ENCODE data around the gene IFIT1B.
"Not testable (repeated sequence)": the region's sequence is repeated elsewhere in the genome, so short reads cannot be mapped to it uniquely, and the experiment has no call there.

Gene IFIT1B

DNA sequence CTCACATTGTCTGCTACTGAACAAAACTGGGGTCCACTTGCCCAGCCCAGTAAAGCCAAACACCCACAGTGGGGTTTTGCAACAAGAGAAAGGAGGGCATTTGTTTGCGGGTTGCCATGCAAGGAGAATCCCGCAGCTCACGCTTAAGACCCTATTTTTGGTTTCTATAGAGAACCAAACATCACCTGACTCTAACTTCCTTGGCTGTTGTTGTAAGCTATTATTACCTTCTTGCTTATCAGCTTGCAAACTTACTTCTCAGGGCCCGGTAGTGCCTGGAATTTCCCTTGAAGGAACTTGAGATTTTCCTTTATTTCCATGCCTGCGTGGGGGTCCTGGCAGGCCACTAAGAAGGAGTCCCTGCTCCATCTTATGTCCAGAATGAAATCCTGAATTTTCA lies 29.4 kb upstream of the IFIT1B start:
- TF ChIP-seq, protein P1, sequence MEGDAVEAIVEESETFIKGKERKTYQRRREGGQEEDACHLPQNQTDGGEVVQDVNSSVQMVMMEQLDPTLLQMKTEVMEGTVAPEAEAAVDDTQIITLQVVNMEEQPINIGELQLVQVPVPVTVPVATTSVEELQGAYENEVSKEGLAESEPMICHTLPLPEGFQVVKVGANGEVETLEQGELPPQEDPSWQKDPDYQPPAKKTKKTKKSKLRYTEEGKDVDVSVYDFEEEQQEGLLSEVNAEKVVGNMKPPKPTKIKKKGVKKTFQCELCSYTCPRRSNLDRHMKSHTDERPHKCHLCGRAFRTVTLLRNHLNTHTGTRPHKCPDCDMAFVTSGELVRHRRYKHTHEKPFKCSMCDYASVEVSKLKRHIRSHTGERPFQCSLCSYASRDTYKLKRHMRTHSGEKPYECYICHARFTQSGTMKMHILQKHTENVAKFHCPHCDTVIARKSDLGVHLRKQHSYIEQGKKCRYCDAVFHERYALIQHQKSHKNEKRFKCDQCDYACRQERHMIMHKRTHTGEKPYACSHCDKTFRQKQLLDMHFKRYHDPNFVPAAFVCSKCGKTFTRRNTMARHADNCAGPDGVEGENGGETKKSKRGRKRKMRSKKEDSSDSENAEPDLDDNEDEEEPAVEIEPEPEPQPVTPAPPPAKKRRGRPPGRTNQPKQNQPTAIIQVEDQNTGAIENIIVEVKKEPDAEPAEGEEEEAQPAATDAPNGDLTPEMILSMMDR (IDR thresholded peaks at IDR 0.05; ENCODE audit: borderline replicate concordance, control extremely low read depth, extremely low read depth, insufficient read depth, missing control alignments) = no peak
- DNase-seq (ENCODE audit: low spot score) = no peak
- in situ Hi-C loops (cut with MboI; ENCODE audit: low sequenced_read_pairs, unreplicated experiment) = no loop called here

DNA sequence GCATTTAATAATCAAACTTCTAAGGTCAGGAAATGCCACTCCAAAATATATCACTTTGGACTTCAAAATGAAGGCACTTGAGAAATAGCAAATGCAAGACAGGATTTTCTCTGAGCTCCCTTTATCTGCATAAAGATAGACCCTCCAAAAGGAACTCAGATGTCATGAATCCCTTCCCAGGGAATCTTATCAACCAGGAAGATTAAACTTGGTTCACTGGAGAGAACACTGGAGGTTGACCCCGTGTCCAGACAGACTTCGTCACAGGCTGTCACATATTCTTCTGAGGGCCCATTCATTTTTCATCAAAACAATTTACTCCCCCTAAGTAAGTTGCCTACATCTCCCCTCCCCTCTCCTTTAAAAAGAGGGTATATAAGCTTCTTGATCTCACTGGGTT lies 28.9 kb upstream of the IFIT1B start:
- in situ Hi-C loops (cut with MboI; ENCODE audit: low sequenced_read_pairs, unreplicated experiment) = no loop called here
- TF ChIP-seq, protein P1 (IDR thresholded peaks at IDR 0.05; ENCODE audit: borderline replicate concordance, control extremely low read depth, extremely low read depth, insufficient read depth, missing control alignments) = no peak
- DNase-seq (ENCODE audit: low spot score) = no peak

DNA sequence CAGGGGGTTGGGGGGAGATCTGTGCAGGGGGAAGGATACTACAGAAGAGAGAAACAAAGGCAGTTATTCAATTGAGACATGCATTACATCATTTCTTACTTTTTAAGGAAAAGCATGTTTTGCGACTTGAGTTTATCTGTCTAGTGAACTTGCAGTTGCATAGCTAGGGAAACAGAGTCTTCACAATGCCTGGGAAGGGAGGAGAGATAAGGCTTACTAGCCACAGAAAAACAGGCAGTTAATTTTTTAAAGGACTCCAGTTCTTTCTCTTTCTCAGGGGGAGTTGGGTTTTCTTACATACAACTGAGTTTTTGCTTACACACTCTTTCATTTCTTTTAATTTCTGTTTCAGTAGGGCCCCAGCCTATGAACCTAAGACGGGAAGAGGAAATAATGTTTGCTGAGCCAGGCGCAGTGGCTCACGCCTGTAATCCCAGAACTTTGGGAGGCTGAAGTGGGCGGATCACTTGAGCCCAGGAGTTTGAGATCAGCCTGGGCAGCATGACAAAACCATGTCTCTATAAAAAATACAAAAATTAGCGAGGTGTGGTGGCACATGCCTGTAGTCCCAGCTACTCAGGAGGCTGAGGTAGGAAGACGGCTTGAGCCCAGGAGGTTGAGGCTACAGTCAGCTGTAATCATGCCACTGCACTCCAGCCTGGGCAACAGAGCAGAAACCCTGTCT lies 27.1 kb upstream of the IFIT1B start:
- DNase-seq (ENCODE audit: low spot score); in situ Hi-C loops (cut with MboI; ENCODE audit: low sequenced_read_pairs, unreplicated experiment): not testable (repeated sequence)

DNA sequence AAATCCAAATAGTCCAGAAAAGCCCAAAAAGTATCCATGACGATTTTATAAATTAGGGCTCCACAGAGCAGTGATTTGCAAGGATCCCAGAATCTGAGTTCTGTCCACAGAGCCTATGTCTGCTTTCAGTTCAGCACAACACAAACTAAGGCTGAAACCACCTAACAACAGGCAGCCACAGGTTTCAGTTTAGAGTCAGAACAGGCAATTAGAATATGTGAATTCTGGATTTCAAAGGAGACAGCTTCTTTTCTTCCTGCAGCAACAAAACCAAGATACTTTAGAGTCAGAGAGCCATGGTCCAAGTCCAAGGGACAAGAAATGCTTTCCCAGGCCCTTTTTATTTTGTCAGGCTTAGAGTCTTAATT lies 26.5 kb upstream of the IFIT1B start:
- TF ChIP-seq, protein P1 (IDR thresholded peaks at IDR 0.05; ENCODE audit: borderline replicate concordance, control extremely low read depth, extremely low read depth, insufficient read depth, missing control alignments) = no peak
- in situ Hi-C loops (cut with MboI; ENCODE audit: low sequenced_read_pairs, unreplicated experiment) = no loop called here
- DNase-seq (ENCODE audit: low spot score) = peak; percentile 54

DNA sequence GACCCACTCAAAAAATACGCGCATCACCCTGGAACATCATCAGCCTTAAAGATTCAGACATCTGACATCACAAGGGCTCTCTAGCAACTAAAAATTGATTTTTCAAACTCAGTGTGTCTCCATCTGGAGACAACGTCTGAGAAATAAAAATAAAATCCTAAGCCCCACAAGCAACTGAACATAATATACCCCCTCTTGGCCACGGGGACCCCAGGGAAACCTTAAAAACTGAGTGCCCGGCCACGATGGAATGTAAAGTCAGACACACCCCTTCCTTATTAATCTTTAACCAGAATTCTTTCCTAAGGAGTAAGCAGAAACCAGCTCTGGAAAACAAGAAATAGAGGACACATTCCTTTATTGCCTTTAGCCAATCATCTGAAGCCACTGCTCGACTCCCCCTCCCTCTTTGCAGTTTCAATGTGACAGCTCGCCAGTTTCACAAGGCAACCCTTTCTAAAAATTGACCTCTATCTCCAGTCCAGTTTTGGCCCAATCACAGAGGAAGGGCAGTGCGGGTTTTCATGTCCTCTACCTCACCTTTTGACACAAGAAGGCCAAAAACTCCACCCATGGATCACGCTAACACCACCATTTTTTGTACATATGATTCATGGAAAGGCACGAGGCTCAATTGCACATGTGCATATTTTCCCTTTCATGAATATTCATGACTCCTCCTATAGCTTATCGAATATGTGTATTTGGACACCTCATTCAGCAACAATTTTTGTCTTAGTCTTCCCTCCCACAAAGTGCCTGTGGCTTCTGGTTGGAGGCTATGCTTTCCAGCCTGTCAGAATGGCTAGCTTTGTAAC lies 25.9 kb upstream of the IFIT1B start:
- TF ChIP-seq, protein P1 (IDR thresholded peaks at IDR 0.05; ENCODE audit: borderline replicate concordance, control extremely low read depth, extremely low read depth, insufficient read depth, missing control alignments) = no peak
- in situ Hi-C loops (cut with MboI; ENCODE audit: low sequenced_read_pairs, unreplicated experiment) = no loop called here
- no peak for DNase-seq (ENCODE audit: low spot score)

DNA sequence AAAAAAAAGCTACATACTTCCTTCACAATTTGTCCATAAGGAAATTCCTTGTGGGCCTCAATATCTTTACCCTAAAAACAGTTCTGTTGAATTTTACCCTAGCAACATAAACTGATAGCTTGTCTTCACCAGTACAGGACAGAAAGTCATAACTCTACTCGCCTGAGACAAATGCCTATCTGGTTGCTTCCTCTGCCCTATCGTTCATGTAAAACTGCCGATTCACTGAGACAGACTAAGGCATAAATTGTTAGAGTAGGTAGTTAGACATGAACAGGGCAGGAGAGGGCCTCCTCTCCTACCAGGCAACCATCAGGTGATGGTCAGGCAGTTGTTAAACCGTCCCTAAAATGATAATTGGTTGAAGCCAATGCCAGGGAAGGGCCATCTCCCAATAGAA lies 25.1 kb upstream of the IFIT1B start:
- in situ Hi-C loops (cut with MboI; ENCODE audit: low sequenced_read_pairs, unreplicated experiment) = no loop called here
- TF ChIP-seq, protein P1 (IDR thresholded peaks at IDR 0.05; ENCODE audit: borderline replicate concordance, control extremely low read depth, extremely low read depth, insufficient read depth, missing control alignments) = no peak
- no peak for DNase-seq (ENCODE audit: low spot score)

DNA sequence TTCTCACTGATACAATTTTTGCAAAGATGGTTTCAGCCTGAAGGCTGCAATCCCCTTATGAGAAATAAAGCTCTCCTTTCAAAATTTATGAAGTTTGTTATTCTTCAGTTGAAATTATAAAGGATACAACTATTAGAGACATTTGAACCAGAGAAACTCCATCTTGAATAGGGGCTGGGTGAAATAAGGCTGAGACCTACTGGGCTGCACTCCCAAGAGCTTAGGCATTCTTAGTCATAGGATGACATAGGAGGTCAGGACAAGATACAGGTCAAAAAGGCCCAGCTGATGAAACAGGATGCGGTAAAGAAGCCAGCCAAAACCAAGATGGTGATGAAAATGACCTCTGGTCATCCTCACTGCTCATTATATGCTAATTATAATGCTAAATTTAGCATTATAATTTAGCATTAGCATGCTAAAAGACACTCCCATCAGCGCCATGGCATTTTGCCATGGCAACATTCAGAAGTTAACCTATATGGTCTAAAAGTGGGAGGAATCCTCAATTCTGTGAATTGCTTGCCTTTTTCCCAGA lies 22.4 kb upstream of the IFIT1B start:
- no peak for DNase-seq (ENCODE audit: low spot score)
- TF ChIP-seq, protein P1 (IDR thresholded peaks at IDR 0.05; ENCODE audit: borderline replicate concordance, control extremely low read depth, extremely low read depth, insufficient read depth, missing control alignments) = no peak
- in situ Hi-C loops (cut with MboI; ENCODE audit: low sequenced_read_pairs, unreplicated experiment) = no loop called here
